ENCODE results near the gene MSRB3. TPM values are rescaled to one million over a fixed set of nuclear protein-coding genes. Genes with fewer than 3 reads are reported as not detected.

The MSRB3 gene
- total RNA-seq, 1 experiment from 2014 or later = 5.9 TPM

GRCh38 chr12:65372574-65372973, 94.1 kb downstream of the MSRB3 start:
- ChIA-PET CTCF (no interaction called here), POLR2A (ENCODE audit: unreplicated experiment) (no interaction called here)
- intact Hi-C loops (cut with micrococcal nuclease) = no loop called here

GRCh38 chr12:65384240-65384639, 105.8 kb downstream of the MSRB3 start:
- Histone ChIP-seq H3K9me3 (ENCODE audit: low read length) (no peaks in the 10 kb centered on the region), H3K27me3 (ENCODE audit: low read length) (no peaks in the 10 kb centered on the region), H3K9me2 (replicated peaks; ENCODE audit: low read length) (no peaks in the 10 kb centered on the region), H3K79me2 (ENCODE audit: low read length) (no peaks in the 10 kb centered on the region), H4K20me1 (ENCODE audit: low read length) (no peaks in the 10 kb centered on the region), H3K9ac (ENCODE audit: low read length) (no peak overlapping the region), H3K4me1 (ENCODE audit: insufficient read depth, low read length) (no peaks in the 10 kb centered on the region), H3K4me2 (ENCODE audit: low read length) (no peak overlapping the region), H2AFZ (ENCODE audit: low read length) (peak overlapping the region; percentile 13; the same call in 1 of the 2 replicates), H3K4me3 (ENCODE audit: low read length) (no peak overlapping the region), H3F3A (ENCODE audit: low read length, unreplicated experiment) (no peaks in the 10 kb centered on the region), H3K27ac (ENCODE audit: low read length) (no peak overlapping the region), H3K36me3 (ENCODE audit: low read depth, low read length) (no peaks in the 10 kb centered on the region)
- no TSS peak for BruUV-seq (replicated peaks)
- no peak for ATAC-seq
- no peak for DNase-seq
- intact Hi-C loops (cut with micrococcal nuclease) = no loop called here
- POLR2A ChIA-PET (ENCODE audit: unreplicated experiment) = no interaction called here
- TF ChIP-seq CTCF (conservative IDR thresholded peaks at IDR 0.05; ENCODE audit: low read depth, low read length) (no peak), EZH2 (IDR thresholded peaks at IDR 0.05; ENCODE audit: low read length, unreplicated experiment) (no peak), EZH2phosphoT487 (IDR thresholded peaks at IDR 0.05; ENCODE audit: borderline replicate concordance, low read length) (no peak)
- CTCF ChIA-PET = no interaction called here

More at GRCh38 chr12:65372574-65372973, 94.1 kb downstream of the MSRB3 start:
- Histone ChIP-seq H3K4me1 (ENCODE audit: insufficient read depth, low read length) (no peaks in the 10 kb centered on the region), H3K9me3 (ENCODE audit: low read length) (no peaks in the 10 kb centered on the region), H2AFZ (ENCODE audit: low read length) (no peak overlapping the region), H3F3A (ENCODE audit: low read length, unreplicated experiment) (no peaks in the 10 kb centered on the region), H3K79me2 (ENCODE audit: low read length) (no peaks in the 10 kb centered on the region), H3K9ac (ENCODE audit: low read length) (no peak overlapping the region), H3K4me2 (ENCODE audit: low read length) (no peak overlapping the region), H3K36me3 (ENCODE audit: low read depth, low read length) (no peaks in the 10 kb centered on the region), H4K20me1 (ENCODE audit: low read length) (no peaks in the 10 kb centered on the region), H3K27ac (ENCODE audit: low read length) (no peak overlapping the region), H3K27me3 (ENCODE audit: low read length) (no peaks in the 10 kb centered on the region), H3K4me3 (ENCODE audit: low read length) (no peak overlapping the region), H3K9me2 (replicated peaks; ENCODE audit: low read length) (no peaks in the 10 kb centered on the region)
- DNase-seq (no peak), ATAC-seq (no peak)
- no peak for TF ChIP-seq CTCF (conservative IDR thresholded peaks at IDR 0.05; ENCODE audit: low read depth, low read length)
- TF ChIP-seq EZH2 (IDR thresholded peaks at IDR 0.05; ENCODE audit: low read length, unreplicated experiment) = no peak
- no peak for TF ChIP-seq EZH2phosphoT487 (IDR thresholded peaks at IDR 0.05; ENCODE audit: borderline replicate concordance, low read length)
- BruUV-seq (replicated peaks) = no TSS peak

GRCh38 chr12:65387396-65387795, 108.9 kb downstream of the MSRB3 start:
- Histone ChIP-seq H3K4me2 (ENCODE audit: low read length) (no peak overlapping the region), H3K79me2 (ENCODE audit: low read length) (no peaks in the 10 kb centered on the region), H3K27me3 (ENCODE audit: low read length) (no peaks in the 10 kb centered on the region), H3K4me3 (ENCODE audit: low read length) (no peak overlapping the region), H3K4me1 (ENCODE audit: insufficient read depth, low read length) (no peaks in the 10 kb centered on the region), H3K9me3 (ENCODE audit: low read length) (no peaks in the 10 kb centered on the region), H3K9me2 (replicated peaks; ENCODE audit: low read length) (no peaks in the 10 kb centered on the region), H3K27ac (ENCODE audit: low read length) (no peak overlapping the region), H3K36me3 (ENCODE audit: low read depth, low read length) (no peaks in the 10 kb centered on the region), H4K20me1 (ENCODE audit: low read length) (no peaks in the 10 kb centered on the region), H3F3A (ENCODE audit: low read length, unreplicated experiment) (no peaks in the 10 kb centered on the region), H3K9ac (ENCODE audit: low read length) (no peak overlapping the region), H2AFZ (ENCODE audit: low read length) (no peak overlapping the region)
- TF ChIP-seq EZH2phosphoT487 (IDR thresholded peaks at IDR 0.05; ENCODE audit: borderline replicate concordance, low read length) = no peak
- no peak for TF ChIP-seq EZH2 (IDR thresholded peaks at IDR 0.05; ENCODE audit: low read length, unreplicated experiment)
- no peak for TF ChIP-seq CTCF (conservative IDR thresholded peaks at IDR 0.05; ENCODE audit: low read depth, low read length)
- POLR2A ChIA-PET (ENCODE audit: unreplicated experiment) = no interaction called here
- CTCF ChIA-PET = no interaction called here
- peak; percentile 49; the same call in 1 of the 2 replicates for ATAC-seq
- intact Hi-C loops (cut with micrococcal nuclease) = no loop called here
- no peak for DNase-seq
- BruUV-seq (replicated peaks) = no TSS peak

Data from PC-3 (cell line).